WTC11 (cell line): ENCODE measurements around the gene LOC128125822.

Experiments
- ATAC-seq: fragments of 200-7000 bp; cut with Tn5 transposase; 2 replicates; pipeline ENCODE4 v1.10.0; 2021; ENCODE audit warnings: mild to moderate bottlenecking, moderate library complexity
- CTCF ChIA-PET: fragments of 300-600 bp; sonication (Branson Sonifier 250); formaldehyde crosslinking; loops from one replicate; lab custom pipeline; 2021; ENCODE audit warnings: antibody characterized with exemption; lab: Charles Lee
- POLR2A ChIA-PET: fragments of 350-600 bp; sonication (Branson Sonifier 250); formaldehyde crosslinking; loops from one replicate; lab custom pipeline; 2021; ENCODE audit warnings: antibody characterized with exemption; lab: Charles Lee
- DNase-seq: peaks from one replicate; pipeline ENCODE4 v3.0.0; 2021; ENCODE audit warnings: low spot score
- H3K27ac Mint-ChIP-seq: 2 replicates; pipeline ENCODE4 v1.8.0; 2021; ENCODE audit warnings: mixed read lengths
- H3K27me3 Mint-ChIP-seq: 2 replicates; pipeline ENCODE4 v1.8.0; 2021; ENCODE audit warnings: low read depth, mild to moderate bottlenecking, moderate library complexity, mixed read lengths
- H3K36me3 Mint-ChIP-seq: 2 replicates; pipeline ENCODE4 v1.8.0; 2021; ENCODE audit warnings: mixed read lengths
- H3K4me1 Mint-ChIP-seq: 2 replicates; pipeline ENCODE4 v1.8.0; 2022; ENCODE audit warnings: mixed read lengths
- H3K4me3 Mint-ChIP-seq: 2 replicates; pipeline ENCODE4 v1.8.0; 2021; ENCODE audit warnings: mild to moderate bottlenecking, moderate library complexity, mixed read lengths
- H3K9me3 Mint-ChIP-seq: 2 replicates; pipeline ENCODE4 v1.8.0; 2021; ENCODE audit warnings: mixed read lengths
- E2F1 ChIP-seq: sonication (generic); formaldehyde crosslinking; IDR thresholded peaks from 2 replicates; pipeline ENCODE4 v1.8.0; 2022; ENCODE audit warnings: mild to moderate bottlenecking, missing genetic modification reagents
- FOXP4 ChIP-seq: sonication (generic); formaldehyde crosslinking; IDR thresholded peaks from 2 replicates; pipeline ENCODE4 v1.8.0; 2022; ENCODE audit warnings: mild to moderate bottlenecking, missing genetic modification reagents
- GRHL2 ChIP-seq: fragments of 250-450 bp; sonication (Bioruptor Pico); IDR thresholded peaks from 2 replicates; pipeline ENCODE4 v1.8.0; 2022; ENCODE audit warnings: mild to moderate bottlenecking, moderate library complexity; ENCODE audit not compliant: insufficient replicate concordance, severe bottlenecking
- HMGXB4 ChIP-seq: sonication (generic); formaldehyde crosslinking; IDR thresholded peaks from 2 replicates; pipeline ENCODE4 v1.8.1; 2023; ENCODE audit warnings: mild to moderate bottlenecking, moderate library complexity, missing genetic modification reagents
- MYBL2 ChIP-seq: sonication (generic); formaldehyde crosslinking; IDR thresholded peaks from 2 replicates; pipeline ENCODE4 v1.8.1; 2023; ENCODE audit warnings: mild to moderate bottlenecking, moderate library complexity, missing genetic modification reagents
- TCF7 ChIP-seq: sonication (generic); formaldehyde crosslinking; IDR thresholded peaks from 2 replicates; pipeline ENCODE4 v1.8.0; 2022; ENCODE audit warnings: mild to moderate bottlenecking, low read depth, missing genetic modification reagents, moderate library complexity
- TEAD1 ChIP-seq: sonication (generic); formaldehyde crosslinking; IDR thresholded peaks from 2 replicates; pipeline ENCODE4 v1.8.0; 2022; ENCODE audit warnings: mild to moderate bottlenecking, missing genetic modification reagents
- ZNF532 ChIP-seq: fragments of 250-450 bp; sonication (Bioruptor Pico); IDR thresholded peaks from 2 replicates; pipeline ENCODE4 v1.9.0; 2021; ENCODE audit warnings: mild to moderate bottlenecking, borderline replicate concordance
- ZNF671 ChIP-seq: fragments of 250-450 bp; sonication (Bioruptor Pico); IDR thresholded peaks from 2 replicates; pipeline ENCODE4 v1.8.0; 2021; ENCODE audit warnings: mild to moderate bottlenecking
- TF ChIP-seq, protein P1 (sequence below): sonication (generic); formaldehyde crosslinking; IDR thresholded peaks from 2 replicates; pipeline ENCODE4 v1.8.0; 2023; ENCODE audit warnings: missing genetic modification reagents
- TF ChIP-seq, protein P2 (sequence below): fragments of 250-450 bp; sonication (Bioruptor Pico); IDR thresholded peaks from 2 replicates; pipeline ENCODE4 v1.9.0; 2021; ENCODE audit warnings: moderate library complexity, mild to moderate bottlenecking, inconsistent platforms, borderline replicate concordance
- TF ChIP-seq, protein P3 (sequence below): sonication (generic); formaldehyde crosslinking; IDR thresholded peaks from 2 replicates; pipeline ENCODE4 v1.8.1; 2023; ENCODE audit warnings: mild to moderate bottlenecking, missing genetic modification reagents
- TF ChIP-seq, protein P4 (sequence below): sonication (generic); formaldehyde crosslinking; IDR thresholded peaks from 2 replicates; pipeline ENCODE4 v1.8.1; 2023; ENCODE audit warnings: mild to moderate bottlenecking, missing genetic modification reagents
- TF ChIP-seq, protein P5 (sequence below): sonication (generic); formaldehyde crosslinking; IDR thresholded peaks from 2 replicates; pipeline ENCODE4 v1.8.0; 2023; ENCODE audit warnings: missing genetic modification reagents, mild to moderate bottlenecking, borderline replicate concordance

Gene LOC128125822

GRCh38 chr6:63556369-63556768, 15.9 kb upstream of the LOC128125822 start:
- DNase-seq: no peak
- no peaks in the 10 kb centered on the region for H3K36me3 Mint-ChIP-seq
- peaks cover 4% of the 10 kb centered on the region for H3K27me3 Mint-ChIP-seq
- H3K27ac Mint-ChIP-seq: no peak overlapping the region
- TF ChIP-seq ZNF671 (CRISPR knock-in tag) (no peak), GRHL2 (CRISPR knock-in tag) (no peak), ZNF532 (no peak), TEAD1 (CRISPR knock-in tag) (no peak), TCF7 (CRISPR knock-in tag) (no peak), FOXP4 (CRISPR knock-in tag) (no peak), MYBL2 (CRISPR knock-in tag) (no peak), HMGXB4 (CRISPR knock-in tag) (no peak), E2F1 (no peak)
- TF ChIP-seq, protein P1, sequence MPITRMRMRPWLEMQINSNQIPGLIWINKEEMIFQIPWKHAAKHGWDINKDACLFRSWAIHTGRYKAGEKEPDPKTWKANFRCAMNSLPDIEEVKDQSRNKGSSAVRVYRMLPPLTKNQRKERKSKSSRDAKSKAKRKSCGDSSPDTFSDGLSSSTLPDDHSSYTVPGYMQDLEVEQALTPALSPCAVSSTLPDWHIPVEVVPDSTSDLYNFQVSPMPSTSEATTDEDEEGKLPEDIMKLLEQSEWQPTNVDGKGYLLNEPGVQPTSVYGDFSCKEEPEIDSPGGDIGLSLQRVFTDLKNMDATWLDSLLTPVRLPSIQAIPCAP: no peak
- TF ChIP-seq, protein P2, sequence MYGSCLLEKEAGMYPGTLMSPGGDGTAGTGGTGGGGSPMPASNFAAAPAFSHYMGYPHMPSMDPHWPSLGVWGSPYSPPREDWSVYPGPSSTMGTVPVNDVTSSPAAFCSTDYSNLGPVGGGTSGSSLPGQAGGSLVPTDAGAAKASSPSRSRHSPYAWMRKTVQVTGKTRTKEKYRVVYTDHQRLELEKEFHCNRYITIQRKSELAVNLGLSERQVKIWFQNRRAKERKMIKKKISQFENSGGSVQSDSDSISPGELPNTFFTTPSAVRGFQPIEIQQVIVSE: no peak
- TF ChIP-seq, protein P3, sequence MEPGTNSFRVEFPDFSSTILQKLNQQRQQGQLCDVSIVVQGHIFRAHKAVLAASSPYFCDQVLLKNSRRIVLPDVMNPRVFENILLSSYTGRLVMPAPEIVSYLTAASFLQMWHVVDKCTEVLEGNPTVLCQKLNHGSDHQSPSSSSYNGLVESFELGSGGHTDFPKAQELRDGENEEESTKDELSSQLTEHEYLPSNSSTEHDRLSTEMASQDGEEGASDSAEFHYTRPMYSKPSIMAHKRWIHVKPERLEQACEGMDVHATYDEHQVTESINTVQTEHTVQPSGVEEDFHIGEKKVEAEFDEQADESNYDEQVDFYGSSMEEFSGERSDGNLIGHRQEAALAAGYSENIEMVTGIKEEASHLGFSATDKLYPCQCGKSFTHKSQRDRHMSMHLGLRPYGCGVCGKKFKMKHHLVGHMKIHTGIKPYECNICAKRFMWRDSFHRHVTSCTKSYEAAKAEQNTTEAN (CRISPR knock-in tag): no peak
- TF ChIP-seq, protein P4, sequence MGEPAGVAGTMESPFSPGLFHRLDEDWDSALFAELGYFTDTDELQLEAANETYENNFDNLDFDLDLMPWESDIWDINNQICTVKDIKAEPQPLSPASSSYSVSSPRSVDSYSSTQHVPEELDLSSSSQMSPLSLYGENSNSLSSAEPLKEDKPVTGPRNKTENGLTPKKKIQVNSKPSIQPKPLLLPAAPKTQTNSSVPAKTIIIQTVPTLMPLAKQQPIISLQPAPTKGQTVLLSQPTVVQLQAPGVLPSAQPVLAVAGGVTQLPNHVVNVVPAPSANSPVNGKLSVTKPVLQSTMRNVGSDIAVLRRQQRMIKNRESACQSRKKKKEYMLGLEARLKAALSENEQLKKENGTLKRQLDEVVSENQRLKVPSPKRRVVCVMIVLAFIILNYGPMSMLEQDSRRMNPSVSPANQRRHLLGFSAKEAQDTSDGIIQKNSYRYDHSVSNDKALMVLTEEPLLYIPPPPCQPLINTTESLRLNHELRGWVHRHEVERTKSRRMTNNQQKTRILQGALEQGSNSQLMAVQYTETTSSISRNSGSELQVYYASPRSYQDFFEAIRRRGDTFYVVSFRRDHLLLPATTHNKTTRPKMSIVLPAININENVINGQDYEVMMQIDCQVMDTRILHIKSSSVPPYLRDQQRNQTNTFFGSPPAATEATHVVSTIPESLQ (CRISPR knock-in tag): no peak
- TF ChIP-seq, protein P5, sequence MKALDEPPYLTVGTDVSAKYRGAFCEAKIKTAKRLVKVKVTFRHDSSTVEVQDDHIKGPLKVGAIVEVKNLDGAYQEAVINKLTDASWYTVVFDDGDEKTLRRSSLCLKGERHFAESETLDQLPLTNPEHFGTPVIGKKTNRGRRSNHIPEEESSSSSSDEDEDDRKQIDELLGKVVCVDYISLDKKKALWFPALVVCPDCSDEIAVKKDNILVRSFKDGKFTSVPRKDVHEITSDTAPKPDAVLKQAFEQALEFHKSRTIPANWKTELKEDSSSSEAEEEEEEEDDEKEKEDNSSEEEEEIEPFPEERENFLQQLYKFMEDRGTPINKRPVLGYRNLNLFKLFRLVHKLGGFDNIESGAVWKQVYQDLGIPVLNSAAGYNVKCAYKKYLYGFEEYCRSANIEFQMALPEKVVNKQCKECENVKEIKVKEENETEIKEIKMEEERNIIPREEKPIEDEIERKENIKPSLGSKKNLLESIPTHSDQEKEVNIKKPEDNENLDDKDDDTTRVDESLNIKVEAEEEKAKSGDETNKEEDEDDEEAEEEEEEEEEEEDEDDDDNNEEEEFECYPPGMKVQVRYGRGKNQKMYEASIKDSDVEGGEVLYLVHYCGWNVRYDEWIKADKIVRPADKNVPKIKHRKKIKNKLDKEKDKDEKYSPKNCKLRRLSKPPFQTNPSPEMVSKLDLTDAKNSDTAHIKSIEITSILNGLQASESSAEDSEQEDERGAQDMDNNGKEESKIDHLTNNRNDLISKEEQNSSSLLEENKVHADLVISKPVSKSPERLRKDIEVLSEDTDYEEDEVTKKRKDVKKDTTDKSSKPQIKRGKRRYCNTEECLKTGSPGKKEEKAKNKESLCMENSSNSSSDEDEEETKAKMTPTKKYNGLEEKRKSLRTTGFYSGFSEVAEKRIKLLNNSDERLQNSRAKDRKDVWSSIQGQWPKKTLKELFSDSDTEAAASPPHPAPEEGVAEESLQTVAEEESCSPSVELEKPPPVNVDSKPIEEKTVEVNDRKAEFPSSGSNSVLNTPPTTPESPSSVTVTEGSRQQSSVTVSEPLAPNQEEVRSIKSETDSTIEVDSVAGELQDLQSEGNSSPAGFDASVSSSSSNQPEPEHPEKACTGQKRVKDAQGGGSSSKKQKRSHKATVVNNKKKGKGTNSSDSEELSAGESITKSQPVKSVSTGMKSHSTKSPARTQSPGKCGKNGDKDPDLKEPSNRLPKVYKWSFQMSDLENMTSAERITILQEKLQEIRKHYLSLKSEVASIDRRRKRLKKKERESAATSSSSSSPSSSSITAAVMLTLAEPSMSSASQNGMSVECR (CRISPR knock-in tag): no peak
- TF ChIP-seq, all 79 proteins: peak for 0
- no peak for ATAC-seq
- Mint-ChIP-seq H3K4me1 (peaks cover 4% of the 10 kb centered on the region), H3K9me3 (peaks cover 18% of the 10 kb centered on the region), H3K4me3 (no peak overlapping the region)
- ChIA-PET CTCF (no interaction called here), POLR2A (no interaction called here)
